Mammary epithelial cell (primary cell): Measurements from ENCODE around the gene NEUROD1.

Experiments
- EZH2 ChIP-seq: IDR thresholded peaks from 2 replicates; pipeline ENCODE4 v1.6.1; 2012; ENCODE audit warnings: low read length, inconsistent platforms, borderline replicate concordance
- TF ChIP-seq, protein P1 (sequence below), 2 donors: IDR thresholded peaks in 1 of 2; conservative IDR thresholded peaks in 1 of 2; 2 replicates each; pipeline ENCODE4 v1.5.1; 2011 to 2012; ENCODE audit warnings: inconsistent platforms in 2 of 2, low read length in 2 of 2, mild to moderate bottlenecking in 2 of 2, control low read depth in 1 of 2, low read depth in 1 of 2; ENCODE audit not compliant: insufficient read depth in 1 of 2; ENCODE audit errors: extremely low read depth in 1 of 2

DNA sequence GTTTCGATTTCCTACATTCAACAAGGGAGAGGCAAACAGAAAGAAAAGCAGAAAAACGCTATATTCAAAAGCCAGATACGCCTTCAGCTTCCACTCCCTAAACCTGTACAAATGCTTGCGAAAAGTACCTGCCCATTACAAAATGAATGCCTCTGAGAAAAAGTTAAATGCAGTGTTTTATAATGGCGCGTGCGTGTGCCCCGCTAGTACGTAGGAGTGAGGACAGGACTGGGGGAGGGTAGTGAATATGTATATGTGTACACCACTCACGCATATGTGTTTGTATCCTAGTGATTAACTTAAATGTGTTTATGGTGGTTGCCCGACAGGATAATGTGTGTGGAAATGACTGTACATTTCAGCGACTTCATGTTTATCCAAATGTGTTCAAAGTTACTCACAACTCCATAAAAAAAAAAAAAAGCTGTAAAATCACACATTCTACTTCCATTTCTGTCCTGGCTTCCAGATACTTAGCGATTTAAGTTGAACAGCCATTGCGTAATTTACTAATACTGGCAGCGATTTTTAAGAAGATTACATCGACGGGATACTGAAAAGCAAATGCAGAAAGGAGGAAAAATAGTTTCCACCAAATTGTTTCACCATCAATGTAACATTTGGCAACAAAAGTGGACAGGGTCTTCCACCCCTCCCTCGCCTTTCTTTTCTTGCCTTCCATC is 1.3 kb downstream of the NEUROD1 start:
- TF ChIP-seq, protein P1, sequence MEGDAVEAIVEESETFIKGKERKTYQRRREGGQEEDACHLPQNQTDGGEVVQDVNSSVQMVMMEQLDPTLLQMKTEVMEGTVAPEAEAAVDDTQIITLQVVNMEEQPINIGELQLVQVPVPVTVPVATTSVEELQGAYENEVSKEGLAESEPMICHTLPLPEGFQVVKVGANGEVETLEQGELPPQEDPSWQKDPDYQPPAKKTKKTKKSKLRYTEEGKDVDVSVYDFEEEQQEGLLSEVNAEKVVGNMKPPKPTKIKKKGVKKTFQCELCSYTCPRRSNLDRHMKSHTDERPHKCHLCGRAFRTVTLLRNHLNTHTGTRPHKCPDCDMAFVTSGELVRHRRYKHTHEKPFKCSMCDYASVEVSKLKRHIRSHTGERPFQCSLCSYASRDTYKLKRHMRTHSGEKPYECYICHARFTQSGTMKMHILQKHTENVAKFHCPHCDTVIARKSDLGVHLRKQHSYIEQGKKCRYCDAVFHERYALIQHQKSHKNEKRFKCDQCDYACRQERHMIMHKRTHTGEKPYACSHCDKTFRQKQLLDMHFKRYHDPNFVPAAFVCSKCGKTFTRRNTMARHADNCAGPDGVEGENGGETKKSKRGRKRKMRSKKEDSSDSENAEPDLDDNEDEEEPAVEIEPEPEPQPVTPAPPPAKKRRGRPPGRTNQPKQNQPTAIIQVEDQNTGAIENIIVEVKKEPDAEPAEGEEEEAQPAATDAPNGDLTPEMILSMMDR (conservative IDR thresholded peaks at IDR 0.05 in 1 of 2, IDR thresholded peaks at IDR 0.05 in 1 of 2; ENCODE audit: extremely low read depth in 1 of 2, insufficient read depth in 1 of 2, low read depth in 1 of 2, low read length in 2 of 2): no peak
- TF ChIP-seq EZH2: peak; percentile 62
